GM12865 (cell line): ENCODE data around the gene ERVMER34-1.

Experiments
- DNase-seq: peaks from one replicate; pipeline ENCODE4 v3.0.0; 2010; ENCODE audit warnings: low read depth
- H3K4me3 ChIP-seq: 2 replicates; pipeline ENCODE4 v1.5.1; 2011; ENCODE audit warnings: mild to moderate bottlenecking, low read depth, low read length, control low read depth
- TF ChIP-seq, protein P1 (sequence below): IDR thresholded peaks from 2 replicates; pipeline ENCODE4 v1.5.1; 2011; ENCODE audit warnings: low read length, control low read depth, low read depth, inconsistent platforms; ENCODE audit not compliant: insufficient read depth; ENCODE audit errors: missing control alignments

The ERVMER34-1 gene

DNA sequence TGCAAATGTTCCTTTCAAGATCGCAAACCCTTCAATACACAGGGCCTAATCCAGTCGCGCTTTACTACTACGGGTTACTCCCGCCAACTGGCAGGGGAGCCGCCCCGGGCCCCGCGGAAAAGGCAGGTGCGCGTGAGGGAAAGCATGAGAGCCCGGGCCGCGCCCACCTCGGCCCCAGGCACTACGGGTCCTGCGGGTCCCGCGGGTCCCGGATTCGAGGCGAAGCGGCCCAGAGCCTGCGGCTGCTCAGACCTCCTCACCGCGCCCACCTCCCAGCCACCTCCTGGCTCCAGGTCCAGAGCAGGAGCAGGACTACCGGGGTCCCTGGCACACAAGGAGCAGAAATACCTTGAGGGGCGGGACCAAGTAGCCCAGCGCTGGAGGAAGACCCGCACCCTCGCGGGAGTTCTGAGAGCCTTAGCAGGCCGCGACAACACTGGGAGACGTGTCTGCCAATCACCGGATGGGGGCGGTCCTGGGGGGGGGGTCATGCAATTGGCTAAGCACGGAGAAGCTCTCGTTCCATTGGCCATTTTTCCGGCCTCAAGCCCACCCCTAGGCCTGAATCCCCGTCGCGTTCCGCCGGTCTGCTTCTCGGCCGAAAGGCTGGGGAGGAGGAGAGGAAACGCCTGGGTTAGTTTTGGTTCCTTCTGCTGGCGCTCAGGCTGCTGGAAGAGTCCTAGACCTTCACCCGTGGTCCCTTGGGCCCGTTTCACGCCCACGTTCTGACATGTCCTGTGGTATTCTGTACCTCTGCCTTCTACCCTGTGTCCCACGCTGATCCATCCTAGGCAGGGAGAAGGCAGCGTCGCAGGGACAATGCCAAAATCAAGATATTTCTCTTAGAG is 29.0 kb downstream of the ERVMER34-1 start:
- peak; percentile 99 for DNase-seq
- H3K4me3 ChIP-seq: peak overlapping the region; percentile 75
- TF ChIP-seq, protein P1, sequence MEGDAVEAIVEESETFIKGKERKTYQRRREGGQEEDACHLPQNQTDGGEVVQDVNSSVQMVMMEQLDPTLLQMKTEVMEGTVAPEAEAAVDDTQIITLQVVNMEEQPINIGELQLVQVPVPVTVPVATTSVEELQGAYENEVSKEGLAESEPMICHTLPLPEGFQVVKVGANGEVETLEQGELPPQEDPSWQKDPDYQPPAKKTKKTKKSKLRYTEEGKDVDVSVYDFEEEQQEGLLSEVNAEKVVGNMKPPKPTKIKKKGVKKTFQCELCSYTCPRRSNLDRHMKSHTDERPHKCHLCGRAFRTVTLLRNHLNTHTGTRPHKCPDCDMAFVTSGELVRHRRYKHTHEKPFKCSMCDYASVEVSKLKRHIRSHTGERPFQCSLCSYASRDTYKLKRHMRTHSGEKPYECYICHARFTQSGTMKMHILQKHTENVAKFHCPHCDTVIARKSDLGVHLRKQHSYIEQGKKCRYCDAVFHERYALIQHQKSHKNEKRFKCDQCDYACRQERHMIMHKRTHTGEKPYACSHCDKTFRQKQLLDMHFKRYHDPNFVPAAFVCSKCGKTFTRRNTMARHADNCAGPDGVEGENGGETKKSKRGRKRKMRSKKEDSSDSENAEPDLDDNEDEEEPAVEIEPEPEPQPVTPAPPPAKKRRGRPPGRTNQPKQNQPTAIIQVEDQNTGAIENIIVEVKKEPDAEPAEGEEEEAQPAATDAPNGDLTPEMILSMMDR: no peak

DNA sequence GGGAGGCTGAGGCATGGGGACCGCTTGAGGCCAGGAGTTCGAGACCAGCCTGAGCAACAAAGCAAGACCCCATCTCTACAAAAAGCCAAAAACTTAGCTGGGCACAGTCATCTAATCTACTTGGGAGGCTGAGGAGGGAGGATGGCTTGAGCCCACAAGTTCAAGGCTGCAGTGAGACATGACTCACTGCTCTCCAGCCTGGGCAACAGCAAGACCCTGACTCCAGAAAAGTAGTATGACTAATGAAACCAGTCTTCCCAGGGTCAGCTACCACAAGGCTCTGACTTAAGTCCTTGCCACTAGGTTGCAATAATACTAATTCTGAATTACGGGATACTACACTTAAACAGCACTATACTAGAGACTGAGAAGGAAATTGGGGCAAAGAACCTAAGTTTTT is 33.1 kb downstream of the ERVMER34-1 start:
- TF ChIP-seq, protein P1: no peak

DNA sequence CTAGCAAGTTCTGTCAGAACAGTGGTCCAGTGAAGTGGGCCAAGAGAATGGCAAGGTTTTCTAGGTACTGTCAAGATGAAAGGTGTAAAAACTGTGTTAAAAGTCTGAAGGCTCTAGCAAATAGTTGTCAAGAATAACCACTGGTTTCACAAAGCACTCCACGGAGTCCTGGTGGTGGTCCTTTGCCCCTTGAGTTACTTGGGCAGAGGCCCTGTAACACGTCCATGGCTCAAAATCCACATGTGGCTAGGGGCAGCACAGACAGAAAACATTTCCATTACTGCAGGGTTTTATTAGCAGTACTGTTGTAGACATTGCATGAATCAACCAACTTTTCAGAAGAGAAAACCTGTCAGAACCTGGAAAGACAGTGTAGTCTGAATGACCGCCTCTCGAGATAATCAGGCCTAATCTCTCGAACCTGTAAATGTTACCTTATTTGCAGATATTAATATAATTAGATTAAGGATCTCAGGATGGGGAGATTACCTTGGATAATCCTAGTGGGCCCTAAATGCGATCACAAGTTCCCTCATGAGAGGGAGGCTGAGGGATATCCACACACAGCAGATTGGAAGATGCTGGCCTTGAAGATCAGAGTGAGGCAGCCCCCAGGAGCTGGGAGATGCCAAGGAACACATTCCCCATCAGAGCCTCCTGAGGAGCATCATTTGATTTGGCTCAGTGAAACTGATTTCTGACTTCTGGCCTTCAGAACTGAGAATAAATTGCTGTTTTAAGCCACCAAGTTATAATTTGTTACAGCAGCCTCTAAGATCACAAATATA is 34.7 kb downstream of the ERVMER34-1 start:
- no peak overlapping the region for H3K4me3 ChIP-seq

More for the DNA sequence above, 33.1 kb downstream of the ERVMER34-1 start:
- DNase-seq: peak; percentile 42
- no peak overlapping the region for H3K4me3 ChIP-seq

DNA sequence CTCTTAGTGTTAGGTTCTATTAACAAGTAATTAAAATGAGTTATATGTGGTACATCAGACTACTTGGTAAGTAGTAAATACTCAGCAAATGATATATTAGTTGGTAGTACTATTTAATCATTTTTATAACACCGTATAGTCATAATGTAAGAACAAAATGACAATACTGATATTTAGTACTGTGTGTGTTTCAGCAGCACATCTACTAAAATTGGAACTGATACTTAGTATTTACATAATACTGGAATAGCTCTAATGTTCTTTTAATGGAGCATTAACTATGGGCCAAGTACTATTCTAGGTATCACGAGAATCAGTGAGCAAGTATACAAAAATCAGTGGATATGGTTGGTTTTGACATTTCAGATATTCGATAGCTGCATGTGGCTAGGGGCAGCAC is 35.3 kb downstream of the ERVMER34-1 start:
- H3K4me3 ChIP-seq: no peak overlapping the region; the same call in 1 of the 2 replicates
- no peak for DNase-seq
- TF ChIP-seq, protein P1: no peak

More for the DNA sequence above, 34.7 kb downstream of the ERVMER34-1 start:
- TF ChIP-seq, protein P1: no peak
- peak; percentile 14 for DNase-seq

DNA sequence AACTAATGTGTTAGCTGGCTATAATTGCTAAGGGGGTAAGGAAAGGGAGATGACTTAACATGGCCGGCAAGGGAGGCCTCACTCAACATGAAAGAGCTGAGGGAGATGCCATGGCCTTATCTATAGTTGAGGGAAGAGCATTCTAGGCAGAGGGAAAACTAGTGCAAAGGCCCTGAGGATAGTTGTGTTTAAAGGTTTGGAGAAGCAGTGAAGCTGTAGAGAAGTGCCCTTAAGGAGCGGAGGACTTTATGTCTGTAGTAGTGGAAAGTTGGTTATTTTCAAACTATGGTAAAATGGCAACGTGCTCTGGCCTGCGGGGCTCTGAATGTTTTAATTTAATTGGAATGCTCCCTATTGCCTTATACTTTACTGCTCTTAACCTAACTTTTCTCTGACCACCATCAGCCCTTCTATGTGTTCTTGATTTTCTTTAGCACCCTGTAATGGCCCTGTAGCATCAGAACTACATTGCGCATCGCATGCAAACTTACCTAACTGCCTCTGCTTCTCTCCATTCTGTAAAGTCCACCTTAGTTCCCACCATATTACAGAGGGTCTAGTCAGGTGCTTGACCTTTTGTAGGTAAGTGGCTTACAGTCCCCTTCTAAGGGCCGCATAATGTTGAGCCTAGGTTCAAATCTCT is 35.8 kb downstream of the ERVMER34-1 start:
- no peak for DNase-seq
- TF ChIP-seq, protein P1: no peak
- H3K4me3 ChIP-seq: peak overlapping the region; percentile 94

DNA sequence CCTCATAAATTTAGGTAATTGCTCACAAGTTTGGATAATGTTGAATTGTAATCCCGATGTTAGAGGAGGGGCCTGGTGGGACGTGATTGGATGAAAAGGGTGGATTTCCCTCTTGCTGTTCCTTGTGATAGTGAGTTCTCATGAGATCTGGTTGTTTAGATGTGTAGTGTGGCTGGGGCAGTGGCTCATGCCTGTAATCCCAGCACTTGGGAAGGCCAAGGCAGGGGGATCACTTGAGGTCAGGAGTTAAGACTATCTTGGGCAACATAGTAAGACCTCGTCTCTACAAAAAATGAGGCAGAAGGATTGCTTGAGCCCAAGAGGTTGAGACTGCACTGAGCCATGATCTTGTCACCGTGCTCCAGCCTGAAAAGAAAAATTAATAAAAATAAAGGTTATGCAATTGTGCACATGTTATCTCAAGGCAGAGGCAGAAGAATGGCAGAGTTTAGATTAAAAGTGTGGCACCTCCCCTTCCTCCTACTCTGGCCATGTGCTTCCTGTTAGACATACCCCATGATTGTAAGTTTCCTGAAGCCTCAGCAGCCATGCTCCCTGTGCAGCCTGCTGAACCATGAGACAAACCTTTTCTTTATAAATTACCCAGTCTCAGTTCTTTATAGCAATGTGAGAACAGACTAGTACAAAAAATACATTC is 36.5 kb downstream of the ERVMER34-1 start:
- peak overlapping the region; percentile 94 for H3K4me3 ChIP-seq
- peak; percentile 69 for DNase-seq
- TF ChIP-seq, protein P1: no peak
